SK-N-SH (cell line): ENCODE results near the gene PRDX6. TPM values are rescaled to one million over a fixed set of nuclear protein-coding genes. Genes with fewer than 3 reads are reported as not detected.
"Not testable (repeated sequence)": the region's sequence is repeated elsewhere in the genome, so short reads cannot be mapped to it uniquely, and the experiment has no call there.

Experiments
- CTCF ChIA-PET: fragments of 300-600, 350-600 bp; formaldehyde crosslinking; extraction: SDS; loops from one replicate; lab custom pipeline; 2021; lab: Yijun Ruan, JAX
- POLR2A ChIA-PET: fragments of 350-600 bp; sonication (Branson Sonifier 250); formaldehyde crosslinking; extraction: SDS; loops from one replicate; lab custom pipeline; 2020; ENCODE audit warnings: antibody characterized with exemption, inconsistent platforms; lab: Yijun Ruan, JAX
- DNase-seq: peaks from one replicate; pipeline ENCODE4 v3.0.0; 2012
- H2AFZ ChIP-seq: fragments of 200-600 bp; sonication (generic); 2 replicates; pipeline ENCODE4 v1.8.1; 2016; ENCODE audit warnings: antibody characterized with exemption, mild to moderate bottlenecking, low read depth
- H3F3A ChIP-seq: fragments of 200-600 bp; sonication (generic); replicated peaks from 2 replicates; pipeline ENCODE3; 2016; ENCODE audit warnings: antibody characterized with exemption, mild to moderate bottlenecking; ENCODE audit not compliant: insufficient read depth
- H3K27ac ChIP-seq, 2 experiments: fragments of 200-500 bp in 1 of 2; fragments of 200-600 bp in 1 of 2; sonication (Bioruptor generic) in 1 of 2; sonication (generic), shearing (Covaris generic) in 1 of 2; 2 replicates each; pipeline versions ENCODE4 v1.5.1 to v1.6.1; 2014 to 2016; ENCODE audit warnings: low read depth in 2 of 2, inconsistent platforms in 1 of 2, low read length in 1 of 2, mild to moderate bottlenecking in 1 of 2, mixed read lengths in 1 of 2
- H3K27me3 ChIP-seq: fragments of 200-600 bp; sonication (generic), shearing (Covaris generic); 2 replicates; pipeline ENCODE4 v1.6.1; 2016; ENCODE audit warnings: mixed run types; ENCODE audit not compliant: insufficient read depth
- H3K36me3 ChIP-seq, 2 experiments: fragments of 200-500 bp in 1 of 2; fragments of 200-600 bp in 1 of 2; sonication (Bioruptor generic) in 1 of 2; sonication (generic) in 1 of 2; replicated peaks in 1 of 2; 2 replicates each; pipeline versions ENCODE3 to v1.5.1; 2014 to 2016; ENCODE audit warnings: low read length in 1 of 2, mild to moderate bottlenecking in 1 of 2; ENCODE audit not compliant: insufficient read depth in 2 of 2, control insufficient read depth in 1 of 2
- H3K4me1 ChIP-seq, 2 experiments: fragments of 200-500 bp in 1 of 2; fragments of 200-600 bp in 1 of 2; sonication (Bioruptor generic) in 1 of 2; sonication (generic), shearing (Covaris generic) in 1 of 2; 2 replicates each; pipeline versions ENCODE4 v1.5.1 to v1.6.1; 2014 to 2016; ENCODE audit warnings: low read depth in 1 of 2, low read length in 1 of 2, mixed run types in 1 of 2; ENCODE audit not compliant: insufficient read depth in 2 of 2, control insufficient read depth in 1 of 2
- H3K4me2 ChIP-seq: fragments of 200-600 bp; sonication (generic), shearing (Covaris generic); 2 replicates; pipeline ENCODE4 v1.6.1; 2017; ENCODE audit warnings: mixed run types
- H3K4me3 ChIP-seq, 2 experiments: fragments of 200-500 bp in 1 of 2; fragments of 200-600 bp in 1 of 2; sonication (Bioruptor generic) in 1 of 2; sonication (generic), shearing (Covaris generic) in 1 of 2; 2 replicates each; pipeline versions ENCODE4 v1.5.1 to v1.8.1; 2014 to 2016; ENCODE audit warnings: low read depth in 2 of 2, inconsistent platforms in 1 of 2, low read length in 1 of 2, mild to moderate bottlenecking in 1 of 2, mixed read lengths in 1 of 2, moderate library complexity in 1 of 2
- H3K79me2 ChIP-seq: fragments of 200-600 bp; sonication (generic); 2 replicates; pipeline ENCODE4 v1.8.1; 2017; ENCODE audit warnings: mild to moderate bottlenecking; ENCODE audit not compliant: insufficient read depth
- H3K9ac ChIP-seq: fragments of 200-600 bp; sonication (generic); 2 replicates; pipeline ENCODE4 v1.6.1; 2017; ENCODE audit warnings: mixed run types
- H3K9me2 ChIP-seq: fragments of 200-600 bp; sonication (generic); 2 replicates; pipeline ENCODE4 v1.6.1; 2017; ENCODE audit warnings: mixed run types
- H3K9me3 ChIP-seq: fragments of 200-600 bp; sonication (generic); 2 replicates; pipeline ENCODE4 v1.6.1; 2017; ENCODE audit warnings: mixed run types, mild to moderate bottlenecking, moderate library complexity
- H4K20me1 ChIP-seq: fragments of 200-600 bp; sonication (generic); 2 replicates; pipeline ENCODE4 v1.6.1; 2017; ENCODE audit warnings: mild to moderate bottlenecking, mixed run types; ENCODE audit not compliant: insufficient read depth
- CHD2 ChIP-seq: fragments of 150-350 bp; IDR thresholded peaks from 2 replicates; pipeline ENCODE4 v1.6.1; 2018; ENCODE audit warnings: low read length; ENCODE audit not compliant: partially characterized antibody
- FOSL2 ChIP-seq: IDR thresholded peaks from 2 replicates; pipeline ENCODE4 v1.4.0; 2012; ENCODE audit warnings: low read depth, mild to moderate bottlenecking, moderate library complexity, borderline replicate concordance
- GATA2 ChIP-seq: sonication (generic); formaldehyde crosslinking; IDR thresholded peaks from 2 replicates; pipeline ENCODE4 v1.5.0; 2020; ENCODE audit warnings: mild to moderate bottlenecking, missing genetic modification reagents
- RFX5 ChIP-seq: IDR thresholded peaks from 2 replicates; pipeline ENCODE4 v1.6.1; 2012; ENCODE audit warnings: mild to moderate bottlenecking, improper control_type of control experiment, low read length
- ZBTB33 ChIP-seq: IDR thresholded peaks from 2 replicates; pipeline ENCODE4 v1.4.0; 2012; ENCODE audit warnings: low read depth, borderline replicate concordance
- WGBS: methylation state at CpG from one replicate; pipeline ENCODE4 v1.1.6; 2017; ENCODE audit warnings: low lambda C conversion rate; 5-methylcytosine and 5-hydroxymethylcytosine counted together
- polyA plus RNA-seq, 3 experiments: library from polyadenylated mRNA; depleted of rRNA; stranded (reverse); fragments of >200 nt; gene quantifications; 2 replicates each; pipeline ENCODE4 v1.2.3, GENCODE V29; 2012
- TF ChIP-seq, protein P1 (sequence below): IDR thresholded peaks from 2 replicates; pipeline ENCODE4; 2012
- TF ChIP-seq, protein P2 (sequence below): IDR thresholded peaks from 2 replicates; pipeline ENCODE4 v1.4.0; 2012; ENCODE audit warnings: low read depth

The PRDX6 gene
- polyA plus RNA-seq, 1 of the 3 experiments (the other 2 are of a cell fraction): 224 TPM

- H3F3A ChIP-seq: peaks cover 36% of the 10 kb centered on the region
- TF ChIP-seq GATA2 (CRISPR knock-in tag): peak; percentile 46
- TF ChIP-seq, all 33 proteins: peak for 1; not testable (repeated sequence) for 32
- DNase-seq, H3K9me3 ChIP-seq, H4K20me1 ChIP-seq, H3K9me2 ChIP-seq, H3K27me3 ChIP-seq, CTCF ChIA-PET: not testable (repeated sequence)
- Histone ChIP-seq H2AFZ (peak overlapping the region; percentile 38; the same call in 1 of the 2 replicates), H3K27ac (peak overlapping the region; percentile 89 to 92), H3K36me3 (peaks cover 9 to 10% of the 10 kb centered on the region in 2 experiments), H3K79me2 (peaks cover 63% of the 10 kb centered on the region), H3K9ac (peak overlapping the region; percentile 71; the same call in 1 of the 2 replicates), H3K4me3 (peak overlapping the region; percentile 73 to 75), H3K4me2 (peak overlapping the region; percentile 87), H3K4me1 (peaks cover 22 to 45% of the 10 kb centered on the region in 2 experiments; a peak in 3 of 4 replicates)
- WGBS: 50% methylated on average over 17 of the region's 17 CpGs
- POLR2A ChIA-PET: interaction anchor here (0.7 kb wide), 1 partner anchor 168 kb away, joined by 3 read pairs; no protein-coding TSS in a partner anchor
Measured at GRCh38 chr1:173474780-173475421, 2.2 kb upstream of the PRDX6 start.

DNA sequence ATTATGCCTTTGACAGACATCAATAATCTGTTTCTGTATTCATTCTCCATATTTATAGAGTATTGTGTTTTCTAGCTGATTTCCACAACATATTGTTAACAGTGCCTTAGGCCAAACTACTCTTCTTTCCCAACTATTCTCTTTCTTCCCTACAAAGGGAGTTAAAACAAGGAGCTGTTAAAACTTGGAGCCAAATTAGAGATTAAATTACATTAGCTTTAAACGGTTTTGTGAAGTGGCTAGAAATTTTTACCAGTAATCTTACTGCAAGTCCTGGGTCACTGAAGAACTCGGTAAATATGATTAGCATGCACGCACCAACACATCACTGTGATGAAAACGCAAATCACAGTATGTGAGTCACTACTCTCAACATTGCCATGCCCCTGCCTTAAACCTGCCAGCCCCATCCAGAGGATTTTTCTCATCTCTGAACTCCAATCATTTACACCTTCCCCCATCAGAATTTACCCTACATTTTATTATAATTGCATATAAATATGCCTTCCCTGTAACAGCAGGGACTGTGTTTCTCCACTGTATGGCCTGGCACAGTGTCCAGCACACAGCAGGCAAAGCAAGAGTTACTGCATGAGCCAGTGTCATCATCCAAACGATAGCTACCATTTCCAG is 1.5 kb upstream of the PRDX6 start:
- peak overlapping the region; percentile 38 for H2AFZ ChIP-seq
- H4K20me1 ChIP-seq: peaks cover 8% of the 10 kb centered on the region; the same call in 1 of the 2 replicates
- H3K9me3 ChIP-seq: no peaks in the 10 kb centered on the region
- H3K4me1 ChIP-seq: peaks cover 22 to 47% of the 10 kb centered on the region in 2 experiments; a peak in 3 of 4 replicates
- H3K4me2 ChIP-seq: peak overlapping the region; percentile 87
- no peaks in the 10 kb centered on the region for H3K27me3 ChIP-seq
- H3K27ac ChIP-seq: peak overlapping the region; percentile 89 to 92
- POLR2A ChIA-PET: interaction anchor here (0.7 kb wide), 1 partner anchor 168 kb away, joined by 3 read pairs; no protein-coding TSS in a partner anchor
- CTCF ChIA-PET: interaction anchor here (1.6 kb wide), 1 partner anchor 13 kb away, joined by 4 read pairs; no protein-coding TSS in a partner anchor
- WGBS: 10% methylated on average over 5 of the region's 5 CpGs
- H3F3A ChIP-seq: peaks cover 36% of the 10 kb centered on the region
- no peaks in the 10 kb centered on the region for H3K9me2 ChIP-seq
- DNase-seq: peak; percentile 17
- peaks cover 14 to 17% of the 10 kb centered on the region in 2 experiments for H3K36me3 ChIP-seq
- TF ChIP-seq FOSL2 (peak; percentile 59; the same call in 1 of the 2 replicates), ZBTB33 (no peak), CHD2 (peak; percentile 7), RFX5 (no peak)
- TF ChIP-seq, protein P1, sequence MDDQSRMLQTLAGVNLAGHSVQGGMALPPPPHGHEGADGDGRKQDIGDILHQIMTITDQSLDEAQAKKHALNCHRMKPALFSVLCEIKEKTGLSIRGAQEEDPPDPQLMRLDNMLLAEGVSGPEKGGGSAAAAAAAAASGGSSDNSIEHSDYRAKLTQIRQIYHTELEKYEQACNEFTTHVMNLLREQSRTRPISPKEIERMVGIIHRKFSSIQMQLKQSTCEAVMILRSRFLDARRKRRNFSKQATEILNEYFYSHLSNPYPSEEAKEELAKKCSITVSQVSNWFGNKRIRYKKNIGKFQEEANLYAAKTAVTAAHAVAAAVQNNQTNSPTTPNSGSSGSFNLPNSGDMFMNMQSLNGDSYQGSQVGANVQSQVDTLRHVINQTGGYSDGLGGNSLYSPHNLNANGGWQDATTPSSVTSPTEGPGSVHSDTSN: 0 out of 2 replicates have a peak, but pooled peaks have one; percentile 32
- TF ChIP-seq, protein P2, sequence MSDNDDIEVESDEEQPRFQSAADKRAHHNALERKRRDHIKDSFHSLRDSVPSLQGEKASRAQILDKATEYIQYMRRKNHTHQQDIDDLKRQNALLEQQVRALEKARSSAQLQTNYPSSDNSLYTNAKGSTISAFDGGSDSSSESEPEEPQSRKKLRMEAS: peak; percentile 66
- H3K79me2 ChIP-seq: peaks cover 68% of the 10 kb centered on the region
- peak overlapping the region; percentile 73 to 75 for H3K4me3 ChIP-seq
- H3K9ac ChIP-seq: peak overlapping the region; percentile 71; the same call in 1 of the 2 replicates
